Measurements from ENCODE around the gene TNXB.

- TF ChIP-seq POLR2A (IDR thresholded peaks at IDR 0.05; ENCODE audit: low read depth, low read length) (no peak), POLR2AphosphoS5 (IDR thresholded peaks at IDR 0.05; ENCODE audit: low read depth, low read length) (no peak), SPI1 (IDR thresholded peaks at IDR 0.05; ENCODE audit: low read depth, low read length) (no peak), TAF1 (IDR thresholded peaks at IDR 0.05; ENCODE audit: low read depth, low read length) (no peak), POU2F2 (IDR thresholded peaks at IDR 0.05; ENCODE audit: low read depth, low read length) (no peak), PAX5 (IDR thresholded peaks at IDR 0.05; ENCODE audit: insufficient read depth, low read length, severe bottlenecking) (no peak)
Measured at GRCh38 chr6:32081168-32081990, 27.8 kb downstream of the TNXB start.

Data from GM12891 (cell line).